Body of pancreas (tissue), 4 donors: ENCODE results near the gene ATP2B2.

ENCODE experiments used
- CTCF ChIP-seq, 7 experiments: fragments of 450-650 bp in 4 of 7; fragments of 200-600 bp in 3 of 7; sonication (generic) in 3 of 7; IDR thresholded peaks; one replicate each; pipeline ENCODE4 v1.5.1; 2016 to 2019; ENCODE audit warnings: antibody characterized with exemption in 7 of 7
- POLR2A ChIP-seq, 3 donors: fragments of 450-650 bp; IDR thresholded peaks; one replicate each; pipeline ENCODE4 v1.6.1; 2016; ENCODE audit warnings: antibody characterized with exemption in 3 of 3, mild to moderate bottlenecking in 2 of 3

- TF ChIP-seq CTCF (IDR thresholded peaks at IDR 0.05): no peak
- no peak for TF ChIP-seq POLR2A (IDR thresholded peaks at IDR 0.05)
Measured at GRCh38 chr3:10389339-10389738, 116.0 kb downstream of the ATP2B2 start.
